Right forelimb (tissue), 1 donor: ENCODE measurements around the gene RGS11.

Source experiments
- DNase-seq: peaks from one replicate; pipeline ENCODE4 v3.0.0-alpha.2; 2018

RGS11 gene

GRCh38 chr16:228151-228851 is 47.4 kb downstream of the RGS11 start:
- DNase-seq: no peak

- no peak for DNase-seq
Measured at GRCh38 chr16:220021-220420, 55.7 kb downstream of the RGS11 start.
